Keratinocyte (primary cell): ENCODE measurements around the gene CA14. TPM values are rescaled to one million over a fixed set of nuclear protein-coding genes. Genes with fewer than 3 reads are reported as not detected.
"Not testable (repeated sequence)": the region's sequence is repeated elsewhere in the genome, so short reads cannot be mapped to it uniquely, and the experiment has no call there.

ENCODE experiments used
- DNase-seq: peaks from one replicate; pipeline ENCODE4 v3.0.0-alpha.2; 2011; ENCODE audit warnings: low read depth, missing footprints, low spot score
- FAIRE-seq: peaks from 2 replicates; lab custom pipeline; 2011; peaks lifted over from hg19 to GRCh38; lab: Jason Lieb, UNC
- H2AFZ ChIP-seq: 2 replicates; pipeline ENCODE4 v1.6.0; 2012; ENCODE audit warnings: low read length, control low read depth, inconsistent platforms; ENCODE audit not compliant: control insufficient read depth
- H3K27ac ChIP-seq: 2 replicates; pipeline ENCODE4 v1.5.1; 2011; ENCODE audit warnings: low read length; ENCODE audit not compliant: control insufficient read depth, insufficient read depth
- H3K27me3 ChIP-seq: 3 replicates; pipeline ENCODE4 v1.6.0; 2011; ENCODE audit warnings: low read length; ENCODE audit not compliant: control insufficient read depth, insufficient read depth; ENCODE audit errors: extremely low read depth
- H3K36me3 ChIP-seq, 2 experiments: 2 replicates in 1 of 2; 3 replicates in 1 of 2; pipeline ENCODE4 v1.5.1; 2011; ENCODE audit warnings: low read length in 2 of 2, mild to moderate bottlenecking in 1 of 2; ENCODE audit not compliant: control insufficient read depth in 2 of 2, insufficient read depth in 2 of 2; ENCODE audit errors: extremely low read depth in 1 of 2
- H3K4me1 ChIP-seq: 3 replicates; pipeline ENCODE4 v1.5.1; 2011; ENCODE audit warnings: low read length; ENCODE audit not compliant: control insufficient read depth, insufficient read depth; ENCODE audit errors: extremely low read depth
- H3K4me2 ChIP-seq: 3 replicates; pipeline ENCODE4 v1.6.0; 2011; ENCODE audit warnings: low read depth, low read length; ENCODE audit not compliant: control insufficient read depth, insufficient read depth; ENCODE audit errors: extremely low read depth
- H3K4me3 ChIP-seq, 3 experiments: fragments of 200-600 bp in 1 of 3; sonication (generic) in 1 of 3; 2 replicates in 2 of 3; 3 replicates in 1 of 3; pipeline ENCODE4 v1.5.1; 2011 to 2016; ENCODE audit warnings: low read length in 3 of 3, mild to moderate bottlenecking in 3 of 3, control low read depth in 2 of 3, inconsistent platforms in 1 of 3, low read depth in 1 of 3, mixed read lengths in 1 of 3, mixed run types in 1 of 3, moderate library complexity in 1 of 3; ENCODE audit not compliant: control insufficient read depth in 2 of 3, insufficient read depth in 2 of 3; ENCODE audit errors: extremely low read depth in 1 of 3
- H3K79me2 ChIP-seq: 2 replicates; pipeline ENCODE4 v1.6.0; 2012; ENCODE audit warnings: low read length; ENCODE audit not compliant: control insufficient read depth, insufficient read depth
- H3K9ac ChIP-seq: 3 replicates; pipeline ENCODE4 v1.6.0; 2011; ENCODE audit warnings: low read length; ENCODE audit not compliant: control insufficient read depth, insufficient read depth; ENCODE audit errors: extremely low read depth
- H3K9me1 ChIP-seq: 3 replicates; pipeline ENCODE4 v1.6.0; 2011; ENCODE audit warnings: low read length; ENCODE audit not compliant: control insufficient read depth, insufficient read depth; ENCODE audit errors: extremely low read depth
- H3K9me3 ChIP-seq: 2 replicates; pipeline ENCODE4 v1.5.1; 2012; ENCODE audit warnings: low read depth, low read length; ENCODE audit not compliant: control insufficient read depth
- H4K20me1 ChIP-seq: 3 replicates; pipeline ENCODE4 v1.6.0; 2011; ENCODE audit warnings: low read length; ENCODE audit not compliant: control insufficient read depth, insufficient read depth; ENCODE audit errors: extremely low read depth
- EZH2 ChIP-seq: IDR thresholded peaks from one replicate; pipeline ENCODE4 v1.6.1; 2012; ENCODE audit warnings: inconsistent platforms, mild to moderate bottlenecking, low read length, moderate library complexity
- dilution Hi-C: fragments of 300-500 bp; cut with MboI; formaldehyde crosslinking; loops from one replicate; pipeline ENCODE4 v1.7.0; 2020; ENCODE audit warnings: low sequenced_read_pairs; ENCODE audit not compliant: extremely low pct_ligation_motif_present
- polyA minus RNA-seq, 3 experiments: library from RNA; depleted of rRNA, polyadenylated mRNA; stranded (reverse); fragments of >200 nt; gene quantifications; 1 replicate in 1 of 3; 2 replicates in 1 of 3; 3 replicates in 1 of 3; pipeline ENCODE4 v1.2.3, GENCODE V29; 2011
- polyA plus RNA-seq, 5 experiments: library from polyadenylated mRNA; depleted of rRNA in 3 of 5; stranded (reverse) in 3 of 5; stranded (forward) in 1 of 5; unstranded in 1 of 5; fragments of >200 nt; gene quantifications; 1 replicate in 1 of 5; 2 replicates in 3 of 5; 3 replicates in 1 of 5; pipeline versions ENCODE4 v1.2.1 to v1.2.3, GENCODE V29; 2011 to 2012; ENCODE audit warnings: missing spikeins in 2 of 5, low read depth in 1 of 5, low replicate concordance in 1 of 5
- TF ChIP-seq, protein P1 (sequence below), 3 experiments: IDR thresholded peaks in 1 of 3; conservative IDR thresholded peaks in 1 of 3; optimal IDR thresholded peaks in 1 of 3; 2 replicates in 2 of 3; 3 replicates in 1 of 3; pipeline versions ENCODE3 to v1.5.1; 2011; ENCODE audit warnings: low read length in 3 of 3, mild to moderate bottlenecking in 3 of 3, moderate library complexity in 2 of 3, control low read depth in 1 of 3, inconsistent platforms in 1 of 3; ENCODE audit not compliant: insufficient read depth in 2 of 3; ENCODE audit errors: extremely low read depth in 1 of 3

The CA14 gene
- polyA plus RNA-seq: 0.24 to 0.59 TPM (median 0.28 TPM) in 3 replicates
- not detected for polyA plus RNA-seq (2011; ENCODE audit: low read depth)
- polyA plus RNA-seq (2011; cell fraction: cytosol; rRNA removed): 0.52 and 0.55 TPM in 2 replicates
- polyA plus RNA-seq (2011; cell fraction: nucleus; rRNA removed): 0.15 and 0.16 TPM in 2 replicates
- polyA plus RNA-seq (2012; ENCODE audit: low replicate concordance): 0.54 and 0.71 TPM in 2 replicates
- polyA minus RNA-seq: 0.16 to 0.64 TPM in 2 of 3 replicates, not detected in the other
- not detected for polyA minus RNA-seq (2011; cell fraction: cytosol; rRNA and poly(A)+ RNA removed)
- not detected in 2 replicates for polyA minus RNA-seq (2011; cell fraction: nucleus; rRNA and poly(A)+ RNA removed)

DNA sequence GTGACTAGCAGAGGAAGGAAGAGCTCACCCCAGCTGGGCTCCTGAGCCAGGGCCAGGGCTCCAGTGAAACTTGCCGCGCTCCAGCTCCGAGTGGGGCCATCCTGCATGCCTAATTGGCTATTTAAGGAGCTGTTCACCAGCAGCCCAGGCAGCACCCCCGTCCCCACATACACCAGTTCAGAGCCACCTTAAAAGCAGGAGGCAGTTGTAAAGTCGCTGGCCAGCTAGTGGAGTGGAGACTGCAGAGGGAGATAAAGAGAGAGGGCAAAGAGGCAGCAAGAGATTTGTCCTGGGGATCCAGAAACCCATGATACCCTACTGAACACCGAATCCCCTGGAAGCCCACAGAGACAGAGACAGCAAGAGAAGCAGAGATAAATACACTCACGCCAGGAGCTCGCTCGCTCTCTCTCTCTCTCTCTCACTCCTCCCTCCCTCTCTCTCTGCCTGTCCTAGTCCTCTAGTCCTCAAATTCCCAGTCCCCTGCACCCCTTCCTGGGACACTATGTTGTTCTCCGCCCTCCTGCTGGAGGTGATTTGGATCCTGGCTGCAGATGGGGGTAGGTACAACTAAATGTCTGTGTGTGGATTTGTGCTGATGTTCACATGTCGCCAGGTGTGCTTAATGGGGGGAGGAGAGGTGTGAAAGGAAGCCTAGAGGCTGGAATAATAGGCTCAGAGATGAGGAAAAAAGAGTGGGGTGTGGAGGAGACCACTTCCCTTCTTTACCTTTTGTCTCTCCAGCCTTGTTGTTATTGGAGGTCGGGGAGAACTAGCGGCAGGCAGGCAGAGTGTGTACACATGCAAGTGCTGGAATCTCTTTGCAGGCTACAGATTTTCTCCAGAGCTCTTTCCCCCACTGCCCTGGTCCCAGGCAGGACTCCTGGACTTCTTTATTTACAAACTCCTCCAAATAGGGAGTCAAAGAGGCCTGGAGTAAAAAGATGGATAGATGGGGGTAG lies at the start of gene CA14:
CA14 (plus strand) TSS at position 151 of the 962 bp plus-strand sequence; CDS start at position 506, 355 bp downstream.
- dilution Hi-C loops: no loop called here

GRCh38 chr1:150208460-150208859 lies 49.1 kb upstream of the CA14 start:
- H3K4me1 ChIP-seq, dilution Hi-C loops, H3K9ac ChIP-seq, H3K27me3 ChIP-seq, H4K20me1 ChIP-seq, H3K4me2 ChIP-seq, H3K4me3 ChIP-seq, H2AFZ ChIP-seq, H3K79me2 ChIP-seq, FAIRE-seq, H3K9me3 ChIP-seq, DNase-seq, H3K27ac ChIP-seq, H3K36me3 ChIP-seq, H3K9me1 ChIP-seq: not testable (repeated sequence)

More for the DNA sequence above, at the start of gene CA14:
- Histone ChIP-seq H3K27ac (no peak within 1 kb of the TSS), H3K4me3 (no peak within 1 kb of the TSS), H3K36me3 (no peaks in the 10 kb centered on the region), H3K27me3 (no peaks in the 10 kb centered on the region), H2AFZ (peak within 1 kb of the TSS; percentile 72), H3K4me1 (peaks cover 45% of the 10 kb centered on the region), H3K9ac (no peak within 1 kb of the TSS), H4K20me1 (no peaks in the 10 kb centered on the region), H3K79me2 (no peaks in the 10 kb centered on the region), H3K9me1 (peaks cover 2% of the 10 kb centered on the region), H3K4me2 (peak within 1 kb of the TSS; percentile 98), H3K9me3 (no peaks in the 10 kb centered on the region)
- FAIRE-seq: no peak
- DNase-seq: no peak
- TF ChIP-seq, protein P1, sequence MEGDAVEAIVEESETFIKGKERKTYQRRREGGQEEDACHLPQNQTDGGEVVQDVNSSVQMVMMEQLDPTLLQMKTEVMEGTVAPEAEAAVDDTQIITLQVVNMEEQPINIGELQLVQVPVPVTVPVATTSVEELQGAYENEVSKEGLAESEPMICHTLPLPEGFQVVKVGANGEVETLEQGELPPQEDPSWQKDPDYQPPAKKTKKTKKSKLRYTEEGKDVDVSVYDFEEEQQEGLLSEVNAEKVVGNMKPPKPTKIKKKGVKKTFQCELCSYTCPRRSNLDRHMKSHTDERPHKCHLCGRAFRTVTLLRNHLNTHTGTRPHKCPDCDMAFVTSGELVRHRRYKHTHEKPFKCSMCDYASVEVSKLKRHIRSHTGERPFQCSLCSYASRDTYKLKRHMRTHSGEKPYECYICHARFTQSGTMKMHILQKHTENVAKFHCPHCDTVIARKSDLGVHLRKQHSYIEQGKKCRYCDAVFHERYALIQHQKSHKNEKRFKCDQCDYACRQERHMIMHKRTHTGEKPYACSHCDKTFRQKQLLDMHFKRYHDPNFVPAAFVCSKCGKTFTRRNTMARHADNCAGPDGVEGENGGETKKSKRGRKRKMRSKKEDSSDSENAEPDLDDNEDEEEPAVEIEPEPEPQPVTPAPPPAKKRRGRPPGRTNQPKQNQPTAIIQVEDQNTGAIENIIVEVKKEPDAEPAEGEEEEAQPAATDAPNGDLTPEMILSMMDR (optimal IDR thresholded peaks at IDR 0.05 in 1 of 3, IDR thresholded peaks at IDR 0.05 in 1 of 3, conservative IDR thresholded peaks at IDR 0.05 in 1 of 3; ENCODE audit: extremely low read depth in 1 of 3, insufficient read depth in 2 of 3, low read length in 3 of 3): no peak
- no peak for TF ChIP-seq EZH2
